ENCODE results near the gene AJAP1. TPM values are rescaled to one million over a fixed set of nuclear protein-coding genes. Genes with fewer than 3 reads are reported as not detected.

Gene AJAP1
- total and polyA plus RNA-seq, 7 donors = 0.04 to 0.95 (median 0.55) TPM; not detected in 1

GRCh38 chr1:4702932-4703331 is 48.5 kb downstream of the AJAP1 start:
- no peaks in the 10 kb centered on the region for H3K36me3 ChIP-seq
- H3K9me3 ChIP-seq = no peaks in the 10 kb centered on the region
- no peaks in the 10 kb centered on the region for H3K4me1 ChIP-seq
- H3K27me3 ChIP-seq = peaks cover 0 to 6% (median 0%) of the 10 kb centered on the region in 3 donors
- H3K4me3 ChIP-seq = no peak overlapping the region
- no peak for TF ChIP-seq EP300 (IDR thresholded peaks at IDR 0.05)
- TF ChIP-seq POLR2AphosphoS5 (IDR thresholded peaks at IDR 0.05) = no peak
- TF ChIP-seq CTCF (IDR thresholded peaks at IDR 0.05) = no peak
- TF ChIP-seq POLR2A (IDR thresholded peaks at IDR 0.05) = no peak
- intact Hi-C loops (cut with DNase I) = no loop called here
- no peak overlapping the region for H3K27ac ChIP-seq
- 90 to 92% methylated on average over 16 of the region's 16 CpGs for WGBS, 2 donors
- DNase-seq = no peak

- no peaks in the 10 kb centered on the region for H3K4me1 ChIP-seq
- intact Hi-C loops (cut with DNase I) = no loop called here
- TF ChIP-seq CTCF (IDR thresholded peaks at IDR 0.05) = no peak
- TF ChIP-seq POLR2AphosphoS5 (IDR thresholded peaks at IDR 0.05) = no peak
- TF ChIP-seq EP300 (IDR thresholded peaks at IDR 0.05) = no peak
- TF ChIP-seq POLR2A (IDR thresholded peaks at IDR 0.05) = no peak
- no peak for DNase-seq
- H3K36me3 ChIP-seq = no peaks in the 10 kb centered on the region
- H3K27ac ChIP-seq = no peak overlapping the region
- H3K4me3 ChIP-seq = no peak overlapping the region
- WGBS, 2 donors = 72 to 76% methylated on average over 6 of the region's 6 CpGs
- H3K27me3 ChIP-seq = peaks cover 0 to 6% (median 0%) of the 10 kb centered on the region in 3 donors
- H3K9me3 ChIP-seq = no peaks in the 10 kb centered on the region
Measured at GRCh38 chr1:4703646-4704045, 49.2 kb downstream of the AJAP1 start.

- 67% methylated on average over 5 of the region's 5 CpGs for WGBS, 2 donors
- intact Hi-C loops (cut with DNase I) = no loop called here
- H3K36me3 ChIP-seq = no peaks in the 10 kb centered on the region
- no peak for DNase-seq
- TF ChIP-seq CTCF (IDR thresholded peaks at IDR 0.05) (no peak), EP300 (IDR thresholded peaks at IDR 0.05) (no peak), POLR2A (IDR thresholded peaks at IDR 0.05) (no peak), POLR2AphosphoS5 (IDR thresholded peaks at IDR 0.05) (no peak)
- no peak overlapping the region for H3K4me3 ChIP-seq
- H3K9me3 ChIP-seq = no peaks in the 10 kb centered on the region
- H3K27me3 ChIP-seq = peaks cover 0 to 21% (median 20%) of the 10 kb centered on the region in 3 donors
- no peak overlapping the region for H3K27ac ChIP-seq
- H3K4me1 ChIP-seq = peaks cover 0 to 8% (median 3%) of the 10 kb centered on the region in 4 donors
Measured at GRCh38 chr1:4708840-4709507, 54.6 kb downstream of the AJAP1 start.

GRCh38 chr1:4709641-4710040 is 55.2 kb downstream of the AJAP1 start:
- H3K27me3 ChIP-seq = peaks cover 0 to 21% (median 20%) of the 10 kb centered on the region in 3 donors
- H3K36me3 ChIP-seq = no peaks in the 10 kb centered on the region
- H3K9me3 ChIP-seq = no peaks in the 10 kb centered on the region
- TF ChIP-seq POLR2A (IDR thresholded peaks at IDR 0.05) (no peak), POLR2AphosphoS5 (IDR thresholded peaks at IDR 0.05) (no peak), EP300 (IDR thresholded peaks at IDR 0.05) (no peak), CTCF (IDR thresholded peaks at IDR 0.05) (no peak)
- no peak overlapping the region for H3K4me3 ChIP-seq
- WGBS, 2 donors = 82 to 89% methylated on average over 5 of the region's 5 CpGs
- H3K27ac ChIP-seq = no peak overlapping the region
- no peak for DNase-seq
- intact Hi-C loops (cut with DNase I) = no loop called here
- H3K4me1 ChIP-seq = peaks cover 0 to 8% (median 3%) of the 10 kb centered on the region in 4 donors

Data from sigmoid colon (tissue), 7 donors.